Parathyroid adenoma (tissue), 2 donors: ENCODE results near the gene RAP1GAP2.

Source experiments
- H2AFZ ChIP-seq: fragments of 300-600 bp; sonication (generic); one replicate; pipeline ENCODE4 v1.7.0; 2017; ENCODE audit warnings: antibody characterized with exemption, mild to moderate bottlenecking
- H3K27ac ChIP-seq: fragments of 300-600 bp; sonication (generic); one replicate; pipeline ENCODE4 v1.7.0; 2017
- H3K27me3 ChIP-seq: fragments of 300-600 bp; sonication (generic); one replicate; pipeline ENCODE4 v1.7.0; 2017; ENCODE audit warnings: low read length; ENCODE audit not compliant: control insufficient read depth, insufficient read depth
- H3K36me3 ChIP-seq: fragments of 300-600 bp; sonication (generic); one replicate; pipeline ENCODE4 v1.7.0; 2017; ENCODE audit warnings: low read length; ENCODE audit not compliant: control insufficient read depth, insufficient read depth
- H3K4me1 ChIP-seq: fragments of 300-600 bp; sonication (generic); one replicate; pipeline ENCODE4 v1.7.0; 2017; ENCODE audit warnings: control low read depth
- H3K4me2 ChIP-seq: fragments of 300-600 bp; sonication (generic); one replicate; pipeline ENCODE4 v1.7.0; 2017; ENCODE audit warnings: low read length
- H3K4me3 ChIP-seq: fragments of 300-600 bp; sonication (generic); one replicate; pipeline ENCODE4 v1.7.0; 2017; ENCODE audit warnings: low read depth, low read length
- H3K79me2 ChIP-seq: fragments of 300-600 bp; sonication (generic); one replicate; pipeline ENCODE4 v1.7.0; 2017; ENCODE audit warnings: control low read depth
- H3K9ac ChIP-seq: fragments of 300-600 bp; sonication (generic); one replicate; pipeline ENCODE4 v1.7.0; 2017; ENCODE audit warnings: mild to moderate bottlenecking
- H3K9me3 ChIP-seq: fragments of 300-600 bp; sonication (generic); one replicate; pipeline ENCODE4 v1.7.0; 2017; ENCODE audit warnings: low read length; ENCODE audit not compliant: control insufficient read depth
- TF ChIP-seq, protein P1 (sequence below): fragments of 300-600 bp; sonication (generic); IDR thresholded peaks from one replicate; pipeline ENCODE4 v1.7.0; 2017; ENCODE audit warnings: antibody characterized with exemption, mild to moderate bottlenecking
- donor health status: primary hyperparathyroidism.

The RAP1GAP2 gene

DNA sequence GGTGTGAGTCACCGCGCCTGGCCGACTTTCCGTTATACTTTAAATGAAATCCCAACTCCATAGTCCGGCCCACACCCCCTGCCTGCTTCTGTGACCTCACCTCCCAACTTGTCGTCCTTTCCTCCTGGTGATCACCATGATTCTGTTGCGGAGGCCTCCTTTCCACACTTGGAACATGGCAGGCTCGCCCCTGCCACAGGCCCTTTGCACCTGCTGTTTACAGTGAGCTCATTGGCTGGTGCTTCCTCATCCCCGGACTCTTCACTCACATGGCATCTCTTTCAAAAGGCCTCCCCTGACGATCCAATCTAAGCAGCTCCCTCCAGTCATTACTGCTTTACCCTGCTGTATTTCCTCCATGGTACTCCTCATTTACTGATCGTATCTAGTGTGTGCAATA is 64.6 kb downstream of the RAP1GAP2 start:
- TF ChIP-seq, protein P1, sequence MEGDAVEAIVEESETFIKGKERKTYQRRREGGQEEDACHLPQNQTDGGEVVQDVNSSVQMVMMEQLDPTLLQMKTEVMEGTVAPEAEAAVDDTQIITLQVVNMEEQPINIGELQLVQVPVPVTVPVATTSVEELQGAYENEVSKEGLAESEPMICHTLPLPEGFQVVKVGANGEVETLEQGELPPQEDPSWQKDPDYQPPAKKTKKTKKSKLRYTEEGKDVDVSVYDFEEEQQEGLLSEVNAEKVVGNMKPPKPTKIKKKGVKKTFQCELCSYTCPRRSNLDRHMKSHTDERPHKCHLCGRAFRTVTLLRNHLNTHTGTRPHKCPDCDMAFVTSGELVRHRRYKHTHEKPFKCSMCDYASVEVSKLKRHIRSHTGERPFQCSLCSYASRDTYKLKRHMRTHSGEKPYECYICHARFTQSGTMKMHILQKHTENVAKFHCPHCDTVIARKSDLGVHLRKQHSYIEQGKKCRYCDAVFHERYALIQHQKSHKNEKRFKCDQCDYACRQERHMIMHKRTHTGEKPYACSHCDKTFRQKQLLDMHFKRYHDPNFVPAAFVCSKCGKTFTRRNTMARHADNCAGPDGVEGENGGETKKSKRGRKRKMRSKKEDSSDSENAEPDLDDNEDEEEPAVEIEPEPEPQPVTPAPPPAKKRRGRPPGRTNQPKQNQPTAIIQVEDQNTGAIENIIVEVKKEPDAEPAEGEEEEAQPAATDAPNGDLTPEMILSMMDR = no peak
- H3K79me2 ChIP-seq = peaks cover 9% of the 10 kb centered on the region
- H3K27ac ChIP-seq = no peak overlapping the region
- H2AFZ ChIP-seq = no peak overlapping the region
- H3K9ac ChIP-seq = no peak overlapping the region
- peaks cover 12% of the 10 kb centered on the region for H3K4me1 ChIP-seq
- H3K4me3 ChIP-seq = no peak overlapping the region
- H3K27me3 ChIP-seq = no peaks in the 10 kb centered on the region
- H3K36me3 ChIP-seq = no peaks in the 10 kb centered on the region
- H3K4me2 ChIP-seq = no peak overlapping the region
- no peaks in the 10 kb centered on the region for H3K9me3 ChIP-seq

DNA sequence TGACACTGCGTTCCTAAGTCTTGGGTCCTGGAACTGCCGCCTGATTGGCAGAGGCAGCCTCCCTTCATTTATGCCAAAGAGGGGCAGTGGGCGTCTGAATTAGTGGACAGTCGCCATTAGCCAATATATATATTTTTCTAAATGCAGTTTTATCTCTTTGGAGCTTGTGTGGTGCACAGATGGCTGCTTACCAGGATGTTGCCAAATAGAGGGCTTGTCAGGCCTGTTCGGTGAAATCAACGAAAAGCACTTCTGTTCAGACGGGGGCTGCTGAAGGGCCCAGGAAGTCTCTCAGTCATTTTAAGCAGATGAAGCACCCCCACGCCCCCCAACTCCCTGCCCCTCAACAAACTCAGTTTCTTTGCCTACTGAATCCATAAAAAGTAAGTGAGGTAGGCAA is 66.0 kb downstream of the RAP1GAP2 start:
- Histone ChIP-seq H3K4me1 (peaks cover 12% of the 10 kb centered on the region), H3K9ac (no peak overlapping the region), H3K79me2 (peaks cover 7% of the 10 kb centered on the region), H3K9me3 (no peaks in the 10 kb centered on the region), H3K4me3 (no peak overlapping the region), H3K27ac (no peak overlapping the region), H3K4me2 (no peak overlapping the region), H3K27me3 (no peaks in the 10 kb centered on the region), H2AFZ (no peak overlapping the region), H3K36me3 (no peaks in the 10 kb centered on the region)
- TF ChIP-seq, protein P1 = no peak

DNA sequence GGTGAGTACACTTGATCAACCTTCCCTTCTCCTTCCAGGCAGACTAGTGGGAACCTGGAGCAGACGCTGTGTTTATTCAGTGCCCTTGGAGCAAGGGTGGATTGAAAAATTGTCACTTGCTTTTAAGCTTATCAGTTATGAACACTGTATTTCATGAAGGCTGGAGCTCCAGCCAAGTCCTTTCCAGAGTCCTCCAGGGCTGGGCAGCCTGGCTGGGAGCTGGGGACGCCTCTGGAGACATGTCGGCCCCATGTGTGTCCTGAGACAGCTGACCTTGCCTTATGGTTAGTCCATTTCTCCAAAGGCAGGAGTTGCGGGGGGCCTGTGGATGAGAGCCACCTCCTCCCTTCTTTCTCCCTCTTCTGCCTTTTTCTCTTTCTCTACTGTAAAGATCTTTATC is 67.0 kb downstream of the RAP1GAP2 start:
- peaks cover 6% of the 10 kb centered on the region for H3K79me2 ChIP-seq
- no peak overlapping the region for H3K4me3 ChIP-seq
- H3K4me2 ChIP-seq = no peak overlapping the region
- H2AFZ ChIP-seq = no peak overlapping the region
- no peak overlapping the region for H3K27ac ChIP-seq
- no peaks in the 10 kb centered on the region for H3K36me3 ChIP-seq
- peaks cover 12% of the 10 kb centered on the region for H3K4me1 ChIP-seq
- TF ChIP-seq, protein P1 = no peak
- H3K27me3 ChIP-seq = no peaks in the 10 kb centered on the region
- H3K9me3 ChIP-seq = no peaks in the 10 kb centered on the region
- H3K9ac ChIP-seq = no peak overlapping the region

DNA sequence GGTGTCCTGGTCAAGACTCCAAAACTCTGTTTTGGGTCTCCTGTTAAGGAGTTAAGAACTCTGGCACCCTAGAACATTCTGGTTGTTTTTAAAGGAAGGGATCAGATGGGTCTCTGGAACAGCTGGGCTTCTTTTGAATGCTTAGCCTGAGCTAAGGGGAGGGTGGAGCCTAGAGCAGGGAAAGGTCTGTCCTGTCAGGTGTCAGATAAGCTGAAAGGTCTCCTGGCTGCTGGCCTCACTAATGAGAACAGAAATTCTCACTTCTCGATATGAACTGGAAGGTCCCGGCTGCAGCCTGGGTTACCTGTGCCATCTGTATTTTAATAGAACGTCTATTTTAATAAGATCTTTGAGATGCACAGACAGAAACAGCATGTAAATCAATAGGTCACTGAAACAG is 69.0 kb downstream of the RAP1GAP2 start:
- H3K4me3 ChIP-seq = no peak overlapping the region
- H3K27me3 ChIP-seq = no peaks in the 10 kb centered on the region
- no peaks in the 10 kb centered on the region for H3K9me3 ChIP-seq
- H3K79me2 ChIP-seq = peaks cover 5% of the 10 kb centered on the region
- TF ChIP-seq, protein P1 = no peak
- H2AFZ ChIP-seq = no peak overlapping the region
- peaks cover 12% of the 10 kb centered on the region for H3K4me1 ChIP-seq
- no peak overlapping the region for H3K9ac ChIP-seq
- H3K4me2 ChIP-seq = no peak overlapping the region
- no peak overlapping the region for H3K27ac ChIP-seq
- no peaks in the 10 kb centered on the region for H3K36me3 ChIP-seq
